Endothelial cell of hepatic sinusoid (primary cell): ENCODE results near the gene TRAPPC12.
"Not testable (repeated sequence)": the region's sequence is repeated elsewhere in the genome, so short reads cannot be mapped to it uniquely, and the experiment has no call there.

ENCODE experiments used
- in situ Hi-C: cut with HindIII; loops from 2 replicates; pipeline ENCODE4 v1.10.0; 2017; ENCODE audit warnings: low sequenced_read_pairs

The TRAPPC12 gene

GRCh38 chr2:3368261-3368722, 11.2 kb upstream of the TRAPPC12 start:
- in situ Hi-C loops = no loop called here

DNA sequence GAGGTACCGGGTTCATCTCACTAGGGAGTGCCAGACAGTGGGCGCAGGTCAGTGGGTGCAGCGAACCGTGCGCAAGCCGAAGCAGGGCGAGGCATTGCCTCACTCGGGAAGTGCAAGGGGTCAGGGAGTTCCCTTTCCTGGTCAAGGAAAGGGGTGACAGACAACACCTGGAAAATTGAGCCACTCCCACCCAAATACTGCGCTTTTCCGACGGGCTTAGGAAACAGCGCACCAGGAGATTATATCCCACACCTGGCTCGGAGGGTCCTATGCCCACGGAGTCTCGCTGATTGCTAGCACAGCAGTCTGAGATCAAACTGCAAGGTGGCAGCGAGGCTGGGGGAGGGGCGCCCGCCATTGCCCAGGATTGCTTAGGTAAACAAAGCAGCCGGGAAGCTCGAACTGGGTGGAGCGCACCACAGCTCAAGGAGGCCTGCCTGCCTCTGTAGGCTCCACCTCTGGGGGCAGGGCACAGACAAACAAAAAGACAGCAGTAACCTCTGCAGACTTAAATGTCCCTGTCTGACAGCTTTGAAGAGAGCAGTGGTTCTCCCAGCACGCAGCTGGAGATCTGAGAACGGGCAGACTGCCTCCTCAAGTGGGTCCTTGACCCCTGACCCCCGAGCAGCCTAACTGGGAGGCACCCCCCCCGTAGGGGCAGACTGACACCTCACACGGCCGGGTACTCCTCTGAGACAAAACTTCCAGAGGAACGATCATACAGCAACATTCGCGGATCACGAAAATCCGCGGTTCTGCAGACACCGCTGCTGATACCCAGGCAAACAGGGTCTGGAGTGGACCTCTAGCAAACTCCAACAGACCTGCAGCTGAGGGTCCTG, 9.9 kb upstream of the TRAPPC12 start:
- in situ Hi-C loops = not testable (repeated sequence)

DNA sequence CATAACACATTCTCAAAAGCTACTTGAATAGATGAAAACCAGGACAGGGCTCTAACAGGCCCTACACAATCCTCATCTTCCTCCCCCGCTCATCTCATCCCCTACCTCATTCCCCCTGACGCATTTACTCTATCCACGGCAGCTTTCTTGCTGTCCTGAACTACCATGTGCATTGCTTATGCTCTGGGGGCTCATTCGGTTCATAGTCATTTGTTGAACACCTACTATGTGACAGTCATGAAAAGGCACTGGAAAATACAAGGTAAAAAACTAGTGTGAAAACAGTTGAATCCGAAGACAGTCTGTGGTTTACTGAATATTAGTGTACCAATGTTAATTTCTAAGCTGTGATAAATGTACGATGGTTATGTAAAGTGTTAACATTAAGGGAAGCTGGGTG, 2.7 kb upstream of the TRAPPC12 start:
- in situ Hi-C loops = no loop called here

GRCh38 chr2:3377279-3377611, 2.2 kb upstream of the TRAPPC12 start:
- in situ Hi-C loops = no loop called here

DNA sequence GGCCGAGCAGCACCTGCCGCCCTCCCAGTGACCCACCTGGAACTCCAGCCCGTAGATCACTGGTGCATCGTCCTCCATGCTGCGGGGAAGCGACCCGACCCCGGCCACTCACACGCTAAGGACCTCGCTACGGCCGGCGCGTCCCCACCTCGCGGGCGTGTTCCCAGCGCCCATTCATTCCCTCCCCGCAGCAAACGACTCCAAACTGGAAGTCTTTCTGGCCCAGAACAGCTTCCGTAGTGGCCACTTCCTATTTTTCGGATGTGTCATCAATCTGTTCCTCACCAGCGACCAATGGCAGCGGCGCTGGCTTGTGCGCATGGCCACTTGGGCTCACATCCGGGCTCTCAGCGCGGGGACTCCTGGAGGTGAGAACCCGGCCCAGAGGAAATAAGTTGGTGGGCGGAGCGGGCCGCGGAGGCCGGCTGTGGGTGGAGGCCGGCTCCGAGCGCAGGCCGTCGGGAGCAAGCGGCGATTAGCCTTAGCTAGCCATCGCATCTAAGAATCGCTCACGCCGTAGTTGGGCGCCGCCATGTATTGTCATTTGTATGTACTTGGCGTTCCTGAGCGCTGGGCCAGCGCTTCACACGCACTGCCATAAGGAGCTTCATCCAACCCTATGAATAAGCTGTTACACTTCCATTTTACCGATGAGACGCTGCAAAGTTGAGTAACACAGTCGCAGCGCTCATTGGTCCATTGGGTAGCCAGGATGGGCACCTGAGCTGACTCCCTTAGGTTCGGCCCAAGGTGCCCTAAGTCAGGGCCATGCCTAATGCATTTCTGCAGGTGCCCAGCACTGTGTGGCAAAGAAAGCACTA, 1.7 kb upstream of the TRAPPC12 start, which contains the start of gene EIPR1:
Gene EIPR1 (minus strand): TSS at position 207 of the 821 bp plus-strand sequence. CDS start 129 bp downstream, at position 78.
- in situ Hi-C loops = no loop called here

DNA sequence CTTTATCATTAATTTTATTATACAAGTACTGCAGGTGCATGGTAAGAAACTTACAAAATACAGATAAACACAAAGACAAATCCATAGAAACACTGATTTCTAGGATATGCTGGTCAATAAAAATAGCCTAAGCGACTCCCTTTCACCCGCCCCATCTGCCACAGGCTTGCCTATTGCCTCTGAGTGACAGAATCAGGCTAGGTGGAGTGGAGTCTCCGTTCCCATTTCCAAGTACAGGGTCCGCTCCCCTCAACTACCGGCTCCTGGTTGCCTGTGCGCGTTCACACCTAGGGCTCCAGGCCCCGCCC, 201 bp upstream of the TRAPPC12 start:
- in situ Hi-C loops = no loop called here

DNA sequence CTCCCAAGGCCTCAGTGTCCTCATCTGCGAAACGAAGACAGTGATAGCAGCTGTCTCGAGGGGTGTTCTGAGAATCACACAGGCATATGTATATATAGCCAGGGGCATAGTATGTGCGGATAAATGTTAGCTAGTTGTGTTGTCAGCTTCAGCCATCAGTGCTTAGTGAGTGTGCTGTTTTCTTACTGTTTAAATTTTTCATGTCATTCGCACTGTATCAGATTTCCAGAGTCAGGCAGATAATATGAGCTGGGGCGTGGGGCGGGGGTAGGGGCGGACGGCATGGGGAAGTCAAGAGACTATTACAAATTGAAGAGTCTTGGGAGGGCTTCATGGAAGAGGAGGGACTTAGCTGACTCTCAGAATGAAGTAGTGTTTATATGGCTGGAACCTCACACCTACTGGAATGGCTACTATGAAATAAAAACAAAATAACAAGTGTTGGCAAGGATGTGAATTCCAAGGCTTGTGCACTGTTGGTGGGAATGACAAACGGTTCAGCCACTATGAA, 7.0 kb downstream of the TRAPPC12 start:
- in situ Hi-C loops = no loop called here

DNA sequence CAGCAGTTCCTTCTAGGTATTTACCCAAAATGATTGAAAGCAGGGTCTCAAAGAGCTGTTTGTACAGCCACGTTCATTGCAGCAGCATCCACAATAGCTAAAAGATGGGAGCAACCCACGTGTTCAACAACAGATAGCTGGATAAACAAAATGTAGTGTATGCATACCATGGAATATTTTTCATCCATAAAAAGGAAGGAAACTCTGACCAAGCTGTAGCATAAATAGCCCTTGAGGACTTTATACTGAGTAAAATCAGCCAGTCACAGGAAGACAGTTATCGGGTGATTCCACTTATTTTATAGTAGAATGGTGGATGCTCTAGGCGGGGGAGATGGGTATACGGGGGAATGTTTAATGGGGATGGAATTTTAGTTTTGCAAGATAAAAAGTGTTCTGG, 7.5 kb downstream of the TRAPPC12 start:
- in situ Hi-C loops = no loop called here

DNA sequence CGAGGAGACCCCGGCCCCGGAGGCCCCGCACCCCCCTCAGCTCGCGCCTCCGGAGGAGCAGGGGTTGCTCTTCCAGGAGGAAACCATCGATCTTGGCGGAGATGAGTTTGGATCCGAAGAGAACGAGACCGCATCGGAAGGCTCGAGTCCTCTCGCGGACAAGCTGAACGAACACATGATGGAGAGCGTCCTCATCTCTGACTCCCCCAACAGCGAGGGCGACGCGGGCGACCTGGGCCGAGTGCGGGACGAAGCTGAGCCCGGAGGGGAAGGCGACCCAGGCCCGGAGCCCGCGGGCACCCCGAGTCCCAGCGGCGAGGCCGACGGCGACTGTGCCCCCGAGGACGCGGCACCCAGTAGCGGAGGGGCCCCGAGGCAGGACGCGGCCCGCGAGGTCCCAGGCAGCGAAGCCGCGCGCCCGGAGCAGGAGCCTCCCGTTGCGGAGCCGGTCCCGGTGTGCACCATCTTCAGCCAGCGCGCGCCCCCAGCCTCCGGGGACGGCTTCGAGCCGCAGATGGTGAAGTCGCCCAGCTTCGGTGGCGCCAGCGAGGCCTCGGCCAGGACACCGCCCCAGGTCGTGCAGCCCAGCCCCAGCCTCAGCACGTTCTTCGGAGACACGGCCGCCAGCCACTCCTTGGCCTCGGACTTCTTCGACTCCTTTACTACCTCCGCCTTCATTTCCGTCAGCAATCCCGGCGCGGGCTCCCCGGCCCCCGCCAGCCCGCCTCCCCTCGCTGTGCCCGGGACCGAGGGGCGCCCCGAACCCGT, 8.3 kb downstream of the TRAPPC12 start:
- in situ Hi-C loops = no loop called here

- in situ Hi-C loops = no loop called here
Measured at GRCh38 chr2:3388412-3388738, 8.9 kb downstream of the TRAPPC12 start.

- in situ Hi-C loops = no loop called here
Measured at GRCh38 chr2:3389193-3389592, 9.7 kb downstream of the TRAPPC12 start.

- in situ Hi-C loops = no loop called here
Measured at GRCh38 chr2:3390041-3390440, 10.5 kb downstream of the TRAPPC12 start.

GRCh38 chr2:3392216-3392615, 12.7 kb downstream of the TRAPPC12 start:
- in situ Hi-C loops = no loop called here

GRCh38 chr2:3396920-3397559, 17.5 kb downstream of the TRAPPC12 start:
- in situ Hi-C loops = no loop called here

DNA sequence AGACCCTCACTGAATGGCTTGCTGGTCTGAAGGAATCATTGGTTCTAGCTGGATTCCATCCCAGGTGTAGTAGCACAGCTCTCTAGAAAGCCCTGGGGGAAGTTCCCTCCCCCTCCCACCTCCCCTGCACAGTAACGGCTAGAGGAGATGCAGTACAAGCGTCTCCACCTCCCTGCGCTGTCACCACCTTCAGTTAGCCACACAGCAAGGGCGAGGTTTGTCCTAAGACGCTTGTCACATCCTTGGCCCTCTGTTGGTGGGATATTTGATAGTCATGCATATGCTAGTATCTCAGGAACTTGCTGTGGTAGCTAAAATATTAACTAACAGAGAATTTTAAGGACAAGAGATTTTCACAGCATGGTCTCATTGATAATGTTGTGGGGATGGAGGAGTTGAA, 19.4 kb downstream of the TRAPPC12 start:
- in situ Hi-C loops = no loop called here

GRCh38 chr2:3399381-3399780, 19.9 kb downstream of the TRAPPC12 start:
- in situ Hi-C loops = no loop called here

- in situ Hi-C loops = no loop called here
Measured at GRCh38 chr2:3399829-3400228, 20.3 kb downstream of the TRAPPC12 start.

DNA sequence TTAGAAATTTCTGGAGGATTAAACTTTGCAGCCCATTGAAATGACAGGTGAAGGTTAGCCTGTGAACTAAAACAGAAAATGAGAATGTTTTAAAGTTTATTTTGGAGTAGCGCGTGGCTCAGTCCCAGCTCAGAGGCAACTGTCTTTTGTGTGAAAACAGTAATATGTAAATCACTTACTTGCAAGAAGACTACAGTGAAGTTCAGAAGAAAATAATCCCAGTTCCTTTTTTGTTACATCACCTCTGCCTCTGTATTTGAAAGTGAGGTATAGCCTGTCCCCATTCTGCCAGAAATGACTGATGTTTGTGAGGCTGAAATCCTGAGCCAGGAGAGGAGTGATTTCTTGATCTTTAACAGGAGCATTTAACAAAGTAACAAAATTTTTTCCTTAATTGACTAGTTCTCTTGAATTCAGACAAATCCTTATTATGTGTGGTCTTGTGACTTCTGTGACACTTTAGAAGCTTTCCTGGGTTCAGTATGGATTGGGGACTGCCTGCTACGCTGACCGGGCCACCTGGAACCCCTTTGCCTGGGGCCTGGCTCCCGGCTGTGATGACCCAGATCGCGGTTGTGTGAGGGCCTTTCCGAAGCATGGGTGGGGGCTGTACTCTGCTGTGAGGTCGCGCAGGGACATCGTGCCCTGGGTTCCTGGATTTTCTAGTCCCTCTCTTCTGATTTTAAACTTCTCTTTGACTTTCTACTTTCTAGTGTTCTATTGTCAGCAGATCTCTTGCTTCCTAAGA, 24.3 kb downstream of the TRAPPC12 start:
- in situ Hi-C loops = no loop called here

- in situ Hi-C loops = no loop called here
Measured at GRCh38 chr2:3404349-3404894, 24.9 kb downstream of the TRAPPC12 start.

GRCh38 chr2:3405307-3405706, 25.8 kb downstream of the TRAPPC12 start:
- in situ Hi-C loops = no loop called here
